Omental fat pad (tissue), 4 donors: Measurements from ENCODE around the gene GPR87. TPM values are rescaled to one million over a fixed set of nuclear protein-coding genes. Genes with fewer than 3 reads are reported as not detected.

Experiments used
- ATAC-seq: fragments of 150-250 bp; one replicate; pipeline ENCODE4 v1.9.1; 2016; ENCODE audit warnings: mild to moderate bottlenecking, moderate library complexity; ENCODE audit not compliant: low FRiP score
- DNase-seq: peaks from one replicate; pipeline ENCODE4 v3.0.0-alpha.2; 2019; ENCODE audit warnings: low spot score
- total RNA-seq, 4 donors: library from RNA; depleted of rRNA; stranded (reverse); fragments of >200 nt; gene quantifications; one replicate each; pipeline ENCODE4 v1.1.0, GENCODE V29; 2016
- TF ChIP-seq, protein P1 (sequence below), 3 donors: fragments of 450-650 bp; IDR thresholded peaks; one replicate each; pipeline ENCODE4 v1.5.1; 2016 to 2017; ENCODE audit warnings: antibody characterized with exemption in 3 of 3, mild to moderate bottlenecking in 3 of 3, moderate library complexity in 2 of 3

Gene GPR87
- total RNA-seq, 4 donors from 2014 or later = not detected

DNA sequence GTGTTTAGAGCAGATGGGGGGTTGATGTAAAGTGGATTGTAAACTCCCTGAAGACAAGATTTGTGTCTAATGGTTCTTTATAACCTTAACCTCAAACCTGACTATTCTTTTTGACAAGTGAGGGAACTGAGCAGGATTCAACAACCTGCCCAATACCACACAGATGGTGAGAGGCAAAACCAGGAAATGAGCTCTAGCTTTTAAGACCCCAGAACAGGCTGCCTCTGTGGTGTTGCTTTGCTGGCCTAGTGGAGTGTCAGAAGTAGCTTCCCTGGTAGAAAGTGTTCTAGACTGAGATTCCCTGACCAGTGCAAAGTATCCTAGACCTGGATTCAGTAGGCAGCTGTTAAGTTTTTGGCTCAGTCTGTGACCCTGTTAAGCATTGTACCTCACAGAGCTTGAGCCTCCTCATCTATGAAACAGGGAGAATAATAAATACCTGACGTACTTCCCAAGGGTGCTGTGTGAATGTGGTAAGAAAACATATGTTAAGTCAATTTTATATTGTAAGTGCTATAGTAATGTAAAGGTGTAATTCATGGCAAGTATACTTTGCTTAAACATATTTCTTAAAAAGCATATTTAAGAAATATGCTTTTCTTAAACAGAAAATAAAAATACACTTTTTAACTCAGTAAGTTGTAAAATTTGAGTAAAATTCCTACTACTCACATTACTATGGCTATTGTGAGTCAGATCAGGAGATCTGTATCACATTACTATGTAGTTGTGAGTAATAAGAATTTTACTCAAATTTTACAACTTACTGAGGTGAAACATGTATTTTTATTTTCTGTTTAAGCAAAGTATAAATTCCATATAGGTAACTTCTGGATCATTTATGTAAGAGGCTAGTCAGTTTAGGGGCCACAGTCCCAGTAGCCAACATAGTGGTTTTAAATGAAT lies 8.8 kb downstream of the GPR87 start:
- TF ChIP-seq, protein P1, sequence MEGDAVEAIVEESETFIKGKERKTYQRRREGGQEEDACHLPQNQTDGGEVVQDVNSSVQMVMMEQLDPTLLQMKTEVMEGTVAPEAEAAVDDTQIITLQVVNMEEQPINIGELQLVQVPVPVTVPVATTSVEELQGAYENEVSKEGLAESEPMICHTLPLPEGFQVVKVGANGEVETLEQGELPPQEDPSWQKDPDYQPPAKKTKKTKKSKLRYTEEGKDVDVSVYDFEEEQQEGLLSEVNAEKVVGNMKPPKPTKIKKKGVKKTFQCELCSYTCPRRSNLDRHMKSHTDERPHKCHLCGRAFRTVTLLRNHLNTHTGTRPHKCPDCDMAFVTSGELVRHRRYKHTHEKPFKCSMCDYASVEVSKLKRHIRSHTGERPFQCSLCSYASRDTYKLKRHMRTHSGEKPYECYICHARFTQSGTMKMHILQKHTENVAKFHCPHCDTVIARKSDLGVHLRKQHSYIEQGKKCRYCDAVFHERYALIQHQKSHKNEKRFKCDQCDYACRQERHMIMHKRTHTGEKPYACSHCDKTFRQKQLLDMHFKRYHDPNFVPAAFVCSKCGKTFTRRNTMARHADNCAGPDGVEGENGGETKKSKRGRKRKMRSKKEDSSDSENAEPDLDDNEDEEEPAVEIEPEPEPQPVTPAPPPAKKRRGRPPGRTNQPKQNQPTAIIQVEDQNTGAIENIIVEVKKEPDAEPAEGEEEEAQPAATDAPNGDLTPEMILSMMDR (IDR thresholded peaks at IDR 0.05) = no peak
- ATAC-seq = no peak
- no peak for DNase-seq

DNA sequence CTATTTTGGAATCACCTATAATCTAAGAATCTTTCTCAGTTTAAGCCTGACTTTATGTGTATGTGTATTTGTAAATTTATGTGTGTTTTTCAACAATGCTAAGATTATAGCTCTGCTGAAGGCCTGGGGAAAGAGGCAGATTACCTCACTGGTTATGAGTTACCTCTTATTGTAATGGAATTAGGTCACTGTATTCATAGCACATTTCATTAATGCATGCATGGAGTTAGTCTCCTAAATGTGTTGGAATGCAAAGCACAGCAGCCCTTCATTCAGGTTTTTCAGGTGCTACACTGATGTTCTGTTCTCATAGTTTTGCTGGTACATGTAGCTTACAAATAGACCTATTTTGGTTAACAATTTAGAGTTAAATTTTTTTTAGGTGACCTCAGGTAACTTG lies 9.5 kb downstream of the GPR87 start:
- DNase-seq = no peak
- no peak for ATAC-seq
- TF ChIP-seq, protein P1 (IDR thresholded peaks at IDR 0.05) = no peak

DNA sequence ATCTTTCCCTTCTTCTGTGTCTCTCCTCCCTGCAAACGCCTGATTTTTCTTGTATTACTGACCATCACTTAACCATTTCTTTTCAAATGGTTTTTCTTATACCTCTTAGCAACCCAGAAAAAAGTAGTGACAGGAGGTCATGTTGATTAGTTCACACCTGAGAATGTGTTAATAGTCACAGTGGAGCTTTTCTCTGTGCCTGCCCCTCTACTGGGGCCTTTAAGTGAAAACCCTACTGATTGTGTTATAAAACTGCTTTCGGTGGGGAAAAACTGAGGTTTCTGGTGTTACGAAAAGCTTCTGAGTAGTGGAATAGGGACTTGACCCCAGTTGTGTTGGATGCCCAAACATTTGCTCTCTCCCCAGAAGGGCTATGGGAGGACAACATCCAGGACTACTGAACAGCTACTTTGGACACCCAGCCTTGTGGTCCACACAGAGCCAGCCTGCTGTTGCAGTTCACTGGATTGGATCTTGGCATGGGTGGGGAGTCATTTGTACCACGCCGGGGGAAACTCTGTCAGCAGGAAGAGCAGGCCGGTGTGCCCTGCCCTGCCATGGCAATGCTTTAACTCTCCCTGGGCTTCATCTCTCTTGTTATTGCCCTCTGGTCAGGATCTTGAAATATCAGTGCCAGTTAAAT lies 10.3 kb downstream of the GPR87 start:
- ATAC-seq (no peak), DNase-seq (no peak)
- TF ChIP-seq, protein P1 (IDR thresholded peaks at IDR 0.05) = no peak

DNA sequence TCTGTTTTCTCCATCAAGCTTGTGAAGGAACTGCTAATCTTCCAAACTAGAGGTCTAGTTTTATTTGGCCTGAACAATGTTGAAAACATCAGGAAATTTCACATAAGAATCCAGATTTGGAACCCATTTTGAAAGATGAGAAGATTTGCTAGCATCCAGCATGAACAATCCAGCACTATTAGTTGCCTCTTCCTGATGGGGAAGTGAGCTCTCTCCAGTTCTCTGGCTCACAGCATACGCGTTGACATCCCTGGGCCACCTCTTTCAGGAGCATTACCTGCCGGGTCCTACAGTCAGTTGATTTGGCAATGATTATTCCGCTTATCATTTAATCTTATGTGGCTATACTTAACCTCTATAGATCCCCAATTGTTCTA lies 10.9 kb downstream of the GPR87 start:
- TF ChIP-seq, protein P1 (IDR thresholded peaks at IDR 0.05) = no peak
- ATAC-seq = no peak
- DNase-seq = no peak

DNA sequence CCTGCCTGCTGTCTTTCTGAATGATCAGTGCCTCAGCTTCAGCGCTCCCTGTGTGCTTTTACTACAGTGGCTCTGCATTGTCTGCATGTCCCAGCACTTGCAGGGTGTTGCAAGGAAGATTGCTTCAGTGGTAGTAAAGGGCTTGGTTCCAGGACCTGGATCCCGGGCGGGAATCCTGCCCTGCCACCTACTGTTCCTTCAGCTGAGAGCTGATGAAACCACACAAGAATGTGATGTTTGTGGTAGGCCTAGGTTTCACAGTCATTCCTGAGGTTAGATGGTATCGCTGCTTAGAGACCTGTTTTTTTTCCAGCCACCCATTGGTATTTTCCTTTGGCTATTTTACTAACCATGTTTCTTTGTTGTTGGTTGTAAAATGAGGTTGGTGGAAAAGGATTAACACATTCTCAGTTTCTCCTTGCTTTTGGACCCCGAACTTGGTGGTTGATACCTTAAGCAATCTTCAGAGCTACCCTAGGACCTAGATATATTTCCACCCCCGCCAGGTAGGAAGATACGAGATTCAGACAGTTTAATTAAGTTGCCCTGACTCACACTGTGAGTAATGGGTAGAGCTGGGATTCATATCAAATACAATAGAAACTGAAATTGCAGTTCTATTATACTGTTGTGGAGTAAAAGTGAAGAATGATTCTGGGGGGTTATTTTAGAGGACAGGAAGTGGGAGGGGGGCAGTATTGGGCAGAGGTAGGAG lies 11.4 kb downstream of the GPR87 start:
- TF ChIP-seq, protein P1 (IDR thresholded peaks at IDR 0.05) = no peak
- peak; percentile 81 for ATAC-seq

DNA sequence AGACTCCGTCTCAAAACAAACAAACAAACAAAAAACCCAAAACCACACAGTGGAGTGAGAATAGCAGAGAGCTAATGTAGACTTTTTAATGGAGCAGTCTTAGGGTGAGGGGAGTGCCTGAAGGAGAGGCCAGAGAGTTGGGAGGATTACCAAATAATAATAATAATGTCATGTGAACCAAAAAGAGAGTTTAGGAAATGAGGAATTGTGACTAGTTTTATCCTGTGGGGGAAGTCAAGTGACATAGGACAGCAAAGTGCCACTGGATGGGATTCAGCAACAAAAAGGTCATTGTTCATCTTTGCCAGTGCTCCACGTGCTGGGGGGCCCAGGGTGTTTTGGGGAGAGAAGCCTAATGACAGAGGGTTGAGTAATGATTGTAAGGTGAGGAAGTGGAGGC lies 12.9 kb downstream of the GPR87 start:
- DNase-seq = no peak
- no peak for ATAC-seq
- TF ChIP-seq, protein P1 (IDR thresholded peaks at IDR 0.05) = no peak

More for the DNA sequence above, 11.4 kb downstream of the GPR87 start:
- DNase-seq = no peak
